NCI-H510A (cell line): ENCODE data around the gene HSPB9.
"Not testable (repeated sequence)": the region's sequence is repeated elsewhere in the genome, so short reads cannot be mapped to it uniquely, and the experiment has no call there.

Experiments used
- DNase-seq: peaks from one replicate; lab custom pipeline; 2025; lab: John Stamatoyannopoulos, UW

HSPB9 gene

DNA sequence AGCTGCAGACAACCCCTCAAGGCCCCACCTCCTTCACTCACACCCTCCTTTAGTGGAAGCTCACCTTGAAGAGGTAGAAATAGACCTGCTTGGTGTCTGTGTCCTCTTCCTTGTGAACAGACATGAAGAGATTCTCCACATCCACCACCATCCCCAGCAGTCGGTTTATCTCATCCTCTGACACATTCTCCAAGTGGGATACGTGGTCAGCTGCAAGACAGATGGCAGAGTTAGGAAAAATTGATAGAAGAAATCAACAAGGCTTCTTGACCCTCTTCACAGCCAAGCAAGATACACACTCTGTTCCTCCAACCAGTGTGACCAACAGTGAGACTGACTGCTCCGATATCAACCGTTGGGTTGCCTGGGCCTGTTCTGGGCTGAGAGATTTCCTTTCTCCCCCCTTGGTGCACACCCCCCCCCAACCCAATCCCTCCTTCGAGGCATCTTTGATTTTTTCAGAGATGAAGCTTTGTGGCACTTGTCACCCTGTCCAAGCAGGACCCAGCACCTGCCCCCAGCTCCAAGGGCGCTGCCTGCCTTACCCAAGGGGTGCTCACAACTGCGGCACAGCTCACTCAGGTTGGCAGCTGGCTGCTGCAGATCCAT, 2.3 kb upstream of the HSPB9 start:
- no peak for DNase-seq

DNA sequence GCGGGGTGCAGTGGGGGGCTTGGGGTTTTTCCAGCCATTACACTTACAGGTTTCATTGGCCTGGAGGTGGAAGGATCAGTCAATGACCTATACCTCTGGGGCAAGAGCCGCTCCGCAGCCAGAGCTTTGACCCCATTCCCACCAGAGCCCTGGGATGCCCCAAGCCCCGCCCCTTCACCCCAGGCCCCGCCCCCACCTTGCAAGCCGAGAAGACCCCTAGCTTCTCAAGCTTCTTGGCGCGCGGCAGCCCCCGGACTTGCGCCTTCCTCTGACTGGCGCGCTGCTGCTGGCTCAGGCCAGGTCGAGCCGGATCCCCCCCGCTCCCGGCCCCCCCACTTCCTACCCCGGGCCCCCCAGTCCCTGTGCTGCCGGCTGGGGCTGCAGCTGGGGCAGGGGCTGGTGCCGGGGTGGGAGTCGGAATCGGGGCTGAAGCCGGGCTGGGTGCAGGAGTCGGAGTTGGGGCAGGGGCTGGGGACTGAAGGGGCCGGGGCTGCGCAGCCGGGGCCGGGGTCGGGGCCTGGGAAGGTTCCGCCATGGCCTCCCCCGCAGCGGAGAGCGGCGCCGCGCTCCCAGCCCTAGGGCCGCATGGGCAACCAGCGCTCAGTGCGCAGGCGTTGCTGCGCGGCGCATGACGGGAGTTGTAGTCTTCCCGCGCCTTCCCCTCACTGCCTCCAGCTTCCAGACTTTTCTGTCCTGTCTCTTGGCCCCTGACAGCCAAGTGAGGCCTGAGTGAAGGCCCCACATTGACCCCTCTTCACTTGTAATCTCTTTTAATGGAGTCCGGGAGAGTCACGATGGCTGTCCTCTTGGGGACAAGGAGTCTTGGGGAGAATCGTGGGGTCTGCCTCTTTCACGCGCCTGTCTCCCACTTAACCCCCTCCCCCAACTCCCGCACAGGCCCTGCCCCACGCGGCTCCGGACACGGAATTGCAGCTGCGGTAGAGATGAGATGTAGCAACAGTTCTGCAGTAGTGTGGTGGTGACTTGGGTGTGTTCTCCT, 1.5 kb upstream of the HSPB9 start, which contains the start of gene KAT2A:
KAT2A (minus strand) TSS at position 598 of the 1,000 bp plus-strand sequence; CDS start at position 535, 63 bp downstream.
- peak; percentile 85 for DNase-seq

DNA sequence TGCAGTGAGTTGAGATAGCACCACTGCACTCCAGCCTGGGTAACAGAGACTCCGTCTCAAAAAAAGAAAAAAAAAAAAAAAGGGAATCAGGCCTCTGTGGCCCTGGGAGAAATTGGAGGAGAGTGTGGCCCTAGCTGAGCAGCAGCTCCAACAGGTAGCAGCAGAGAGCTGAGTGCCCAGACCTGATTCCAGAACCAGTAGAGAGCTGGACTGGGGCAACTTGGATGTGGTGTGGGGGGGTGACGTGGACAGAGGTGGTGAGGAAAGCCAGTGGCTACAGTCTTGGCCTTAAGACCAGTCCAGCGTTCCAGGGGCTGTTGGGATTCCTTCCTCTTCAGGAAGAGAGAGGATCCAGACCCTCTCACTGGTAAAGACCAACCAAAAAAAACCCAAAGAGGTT, 1.7 kb downstream of the HSPB9 start:
- no peak for DNase-seq

DNA sequence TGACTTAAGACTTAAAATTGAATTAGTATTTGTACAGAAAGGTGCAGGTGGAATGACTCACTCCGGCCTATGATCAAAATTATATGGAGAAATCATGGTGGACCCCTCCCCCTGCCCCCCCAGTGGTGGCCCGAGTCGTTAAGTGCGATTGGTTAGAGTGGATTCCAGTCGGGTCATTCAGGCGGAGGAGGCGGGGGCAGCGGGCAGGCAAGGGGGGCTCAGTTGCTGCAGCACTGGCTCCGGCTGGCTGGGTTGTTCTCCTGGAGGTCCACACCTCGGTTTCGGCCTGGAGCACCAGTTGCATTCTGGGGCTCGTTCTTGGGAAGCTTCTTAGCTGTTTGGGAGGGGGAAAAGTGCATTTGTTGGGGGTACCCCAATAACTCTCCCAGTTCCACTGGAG, 3.0 kb downstream of the HSPB9 start:
- DNase-seq: no peak

DNA sequence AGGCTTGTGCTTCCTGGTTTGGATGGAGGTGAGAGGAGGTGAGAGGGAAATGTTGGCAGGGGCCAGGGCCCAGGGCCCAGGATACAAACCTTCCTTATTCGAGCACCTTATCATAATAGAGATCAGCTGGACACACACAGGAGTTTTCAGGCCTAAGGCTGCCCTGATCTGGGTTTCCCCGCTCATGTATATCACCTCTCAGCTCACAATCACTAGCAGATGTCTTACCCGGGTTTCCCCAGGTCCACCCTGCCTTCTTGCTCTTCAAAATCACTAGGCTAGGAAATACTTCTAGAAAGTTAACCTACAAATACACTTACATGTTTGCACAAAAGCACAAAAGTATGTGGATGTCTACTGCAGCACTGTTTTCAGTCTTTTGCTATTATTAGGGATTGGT, 4.2 kb downstream of the HSPB9 start:
- DNase-seq: no peak

DNA sequence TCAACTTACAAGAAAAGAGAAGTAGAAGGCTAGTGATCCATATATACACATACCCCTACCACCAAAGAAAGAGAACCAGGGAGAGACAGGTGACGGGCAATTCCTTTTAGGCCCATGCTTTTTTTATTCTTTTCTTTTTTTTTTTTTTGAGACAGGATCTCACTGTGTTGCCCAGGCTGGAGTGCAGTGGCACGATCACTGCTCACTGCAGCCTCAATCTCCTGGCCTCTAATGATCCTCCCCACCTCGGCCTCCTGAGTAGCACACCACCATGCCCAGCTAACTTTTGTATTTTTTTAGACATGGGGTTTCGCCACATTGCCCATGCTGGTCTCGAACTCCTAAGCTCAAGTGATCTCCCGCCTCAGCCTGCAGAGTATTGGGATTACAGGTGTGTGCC, 4.8 kb downstream of the HSPB9 start:
- no peak for DNase-seq

DNA sequence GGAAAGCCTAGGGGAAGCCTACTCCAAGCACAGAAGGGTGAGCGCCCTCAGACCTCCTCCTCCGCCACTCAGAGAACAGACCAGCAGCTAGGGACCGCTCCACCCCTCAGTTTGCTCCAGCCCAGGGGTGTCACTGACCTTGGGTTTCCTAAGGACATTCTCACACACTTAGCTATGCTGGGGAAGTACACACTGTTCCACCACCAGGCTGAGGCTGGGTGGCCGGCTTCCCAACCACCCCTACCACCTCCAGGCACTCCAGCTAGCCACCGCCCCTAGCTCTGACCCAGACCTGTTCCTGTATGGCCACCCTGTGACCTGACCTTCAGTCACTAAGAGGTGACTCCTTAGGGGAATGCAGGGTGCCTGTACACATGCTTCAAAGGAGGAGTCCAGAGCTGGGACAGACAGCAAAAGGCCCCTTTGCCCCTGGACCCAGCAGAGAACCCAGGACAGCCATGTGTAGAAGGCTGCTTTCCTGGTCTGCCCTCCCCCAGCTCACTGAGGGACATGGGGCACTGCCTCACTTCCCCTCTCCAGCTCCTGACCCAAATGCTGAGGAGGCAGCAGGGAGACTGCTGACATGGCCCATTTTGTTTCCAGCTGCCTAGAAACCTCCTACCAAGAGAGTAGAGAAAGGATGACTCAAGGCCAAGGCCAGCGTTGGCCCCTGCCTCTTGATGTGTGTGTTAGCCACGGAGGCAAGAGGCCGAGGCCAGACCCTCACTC, 6.7 kb downstream of the HSPB9 start:
- no peak for DNase-seq

DNA sequence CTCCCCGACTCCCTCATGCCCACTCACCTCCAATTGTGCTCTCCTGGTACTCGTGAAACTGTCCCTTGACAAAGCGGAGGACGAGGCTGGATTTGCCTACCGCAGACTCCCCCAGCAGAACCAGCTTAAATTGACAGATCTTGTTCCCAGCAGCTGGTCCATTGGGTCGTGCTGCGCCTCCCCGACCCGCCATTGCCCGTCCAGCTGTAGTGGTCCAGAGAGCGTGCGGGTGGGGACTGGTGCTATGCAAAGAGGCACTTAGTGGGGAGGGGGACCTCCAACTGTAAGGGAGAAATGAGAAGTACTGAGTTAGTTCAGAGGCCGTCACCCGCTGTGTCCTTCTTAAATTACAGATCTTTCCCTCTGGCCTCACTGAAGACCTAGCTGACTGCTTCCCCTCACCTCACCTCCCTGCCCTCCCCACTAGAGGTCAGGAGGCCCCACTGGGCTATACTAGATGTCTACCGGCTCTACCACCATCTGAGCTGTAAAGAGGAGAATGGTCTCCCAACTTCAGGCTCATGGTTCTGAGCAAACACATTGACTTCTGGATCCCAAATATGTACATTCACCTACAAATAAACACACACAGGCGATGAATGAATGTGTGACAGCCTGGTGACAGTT, 7.8 kb downstream of the HSPB9 start:
- DNase-seq: no peak

DNA sequence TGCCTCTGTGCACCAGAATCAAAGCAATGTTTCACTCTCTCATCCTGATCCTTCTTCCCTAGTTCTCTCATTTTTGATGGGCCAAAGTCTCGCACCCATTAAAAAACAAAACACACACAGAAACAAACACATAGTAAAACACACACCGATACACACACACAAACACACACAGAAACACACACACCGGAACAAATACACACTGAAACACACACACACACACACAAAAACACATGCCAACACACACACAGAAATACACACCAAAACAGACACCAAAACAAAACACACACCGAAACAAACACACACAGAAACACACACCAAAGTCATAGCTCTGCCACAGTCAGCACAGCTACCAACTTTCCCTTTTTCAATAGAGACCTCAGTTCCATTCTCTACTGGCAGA, 8.6 kb downstream of the HSPB9 start:
- DNase-seq: no peak

DNA sequence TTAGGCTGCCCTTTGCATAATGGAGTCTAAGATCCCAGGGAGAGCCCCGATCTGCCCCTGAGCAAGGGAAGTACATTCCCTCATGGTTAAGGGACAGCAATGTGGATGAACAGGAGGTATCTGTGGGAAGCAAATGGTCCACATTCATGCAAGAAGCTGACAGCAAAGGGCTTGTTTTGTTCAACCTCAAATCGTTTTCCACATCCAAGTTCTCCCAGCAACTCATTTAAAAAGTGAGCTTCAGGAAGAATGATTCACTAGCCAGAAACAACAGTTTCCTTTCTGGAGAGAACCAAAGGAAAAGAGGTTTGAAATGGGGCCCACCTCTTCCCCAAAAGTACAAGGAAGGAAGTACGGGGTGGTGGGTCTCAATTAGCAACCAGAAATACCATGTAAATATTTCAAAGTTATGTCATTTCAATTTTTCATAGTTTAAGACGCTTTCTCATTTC, 9.4 kb downstream of the HSPB9 start:
- DNase-seq: no peak

DNA sequence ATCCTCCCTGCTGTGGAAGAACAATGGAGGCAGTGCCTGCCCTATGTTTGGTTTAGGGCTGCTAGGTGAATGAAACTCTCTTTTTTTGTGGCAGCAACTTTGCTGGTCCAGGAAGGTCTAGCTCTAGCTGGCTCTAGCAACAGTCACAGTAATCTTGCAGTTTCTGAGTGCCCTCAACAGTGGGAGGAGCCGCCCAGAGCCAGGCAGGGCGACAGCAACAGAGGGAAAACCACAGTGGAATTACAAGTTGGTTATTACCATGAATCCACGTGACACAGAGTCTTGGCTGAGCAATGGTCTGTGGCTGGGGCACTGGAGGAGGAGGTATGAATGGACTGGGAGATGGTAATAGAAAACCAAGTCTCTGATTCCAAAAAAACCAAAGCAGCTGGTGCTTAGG, 10.3 kb downstream of the HSPB9 start:
- DNase-seq: peak; percentile 48

DNA sequence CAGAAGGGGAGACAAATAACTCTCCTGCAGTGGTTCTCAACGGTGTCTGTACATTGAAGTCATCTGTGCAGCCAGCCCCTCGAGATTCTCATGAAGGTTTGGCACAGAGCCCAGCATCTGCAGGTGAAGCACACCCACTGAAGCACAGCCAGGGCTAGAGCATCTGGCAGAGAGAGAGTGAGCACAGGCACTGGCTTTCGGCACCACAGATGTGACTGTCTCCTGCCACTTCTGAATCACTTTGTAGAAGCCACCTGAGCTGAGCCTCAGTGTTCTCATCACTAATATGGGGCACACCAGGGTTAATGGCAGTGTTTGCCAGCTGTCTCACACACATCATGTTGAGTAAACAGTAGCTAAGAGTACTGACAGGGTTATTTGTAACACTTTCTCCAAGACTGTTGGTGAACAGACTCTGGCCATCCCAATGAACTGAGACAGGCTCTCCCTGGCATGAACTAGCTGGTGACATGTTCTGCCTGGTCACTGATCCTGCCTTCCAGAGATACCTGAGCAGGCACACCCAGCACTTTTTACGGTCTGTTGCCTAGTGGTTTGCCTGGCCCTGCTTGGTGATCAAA, 10.9 kb downstream of the HSPB9 start:
- DNase-seq: peak; percentile 84

DNA sequence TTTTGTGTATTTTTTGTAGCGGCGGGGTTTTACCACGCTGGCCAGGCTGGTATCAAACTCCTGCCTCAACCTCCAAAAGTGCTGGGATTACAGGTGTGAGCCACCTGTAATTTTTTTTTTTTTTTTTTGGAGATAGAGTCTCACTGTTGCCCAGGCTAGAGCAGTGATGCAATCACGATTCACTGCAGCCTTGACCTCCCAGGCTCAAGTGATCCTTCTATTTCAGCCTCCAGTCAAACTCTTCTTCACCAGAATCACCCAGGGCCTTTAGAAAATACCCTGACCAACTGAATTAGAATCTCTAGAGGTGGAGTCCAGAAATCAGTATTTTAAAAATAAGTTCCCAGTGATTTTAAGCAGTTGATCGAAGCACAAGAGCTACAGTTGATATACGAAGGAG, 12.5 kb downstream of the HSPB9 start:
- DNase-seq: no peak

DNA sequence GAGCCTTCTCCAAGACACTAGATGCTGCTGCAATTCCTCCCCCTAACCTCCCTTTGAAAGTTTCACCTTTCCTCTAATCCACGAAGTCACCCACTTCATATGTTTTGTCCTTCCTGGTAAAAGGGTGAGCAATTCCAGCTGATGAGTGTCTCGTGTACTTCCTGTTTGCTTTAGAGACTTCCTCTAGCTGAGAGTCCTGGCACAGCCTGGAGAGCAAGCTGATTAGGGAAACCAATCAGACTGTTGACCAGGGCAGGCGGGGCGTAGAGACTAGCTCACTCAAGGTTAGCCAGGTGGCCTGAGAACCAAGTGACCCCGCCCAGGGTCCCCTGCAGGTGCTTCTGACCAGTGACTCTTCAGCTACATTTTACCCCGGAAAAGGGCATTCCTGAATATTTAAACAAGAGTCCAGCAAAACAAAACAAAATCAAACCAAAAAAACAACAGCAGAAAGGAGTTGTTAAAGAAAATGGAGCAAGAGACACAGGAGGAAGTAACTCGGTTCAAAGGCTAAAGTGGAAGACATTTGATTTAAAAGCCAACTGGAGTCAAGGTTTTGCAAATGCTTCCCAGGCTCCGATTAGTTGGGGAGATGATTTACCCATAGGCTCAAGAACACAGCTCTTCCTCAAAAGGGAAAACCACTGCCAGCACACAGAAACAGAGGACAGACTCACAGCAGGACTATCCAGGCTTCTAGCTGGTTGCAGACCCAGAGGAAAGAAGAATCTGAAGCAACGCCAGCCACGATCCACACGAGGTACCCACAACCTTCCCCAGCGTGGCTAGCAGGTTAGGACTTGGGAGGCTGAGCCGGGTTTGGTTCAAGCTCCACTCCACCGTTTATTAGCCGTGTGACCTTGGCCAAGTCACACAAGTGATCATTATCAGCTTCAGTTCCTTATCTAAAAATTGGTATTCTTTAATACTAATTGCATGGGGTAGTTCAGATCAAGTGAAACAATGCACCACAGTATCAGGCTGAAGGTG, 13.4 kb downstream of the HSPB9 start:
- DNase-seq: peak; percentile 70

DNA sequence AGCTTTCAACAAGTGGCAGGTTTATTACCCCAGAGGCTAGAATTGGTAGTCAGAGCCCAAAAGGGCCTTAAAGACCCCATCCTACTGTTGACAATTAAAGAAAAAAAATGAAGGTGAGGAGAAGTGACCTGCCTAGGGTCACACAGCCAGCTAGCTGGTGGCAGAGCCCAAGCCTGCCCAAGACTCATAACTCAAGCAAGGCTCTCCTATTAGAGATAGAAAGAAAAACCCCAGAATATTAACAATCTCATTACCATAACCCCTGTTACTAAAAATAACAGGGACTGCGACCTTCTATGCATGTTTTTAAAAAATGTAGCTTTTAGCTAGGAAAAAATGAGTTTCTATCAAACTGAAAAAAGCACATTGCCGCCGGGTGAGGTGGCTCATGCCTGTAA, 14.0 kb downstream of the HSPB9 start:
- no peak for DNase-seq

DNA sequence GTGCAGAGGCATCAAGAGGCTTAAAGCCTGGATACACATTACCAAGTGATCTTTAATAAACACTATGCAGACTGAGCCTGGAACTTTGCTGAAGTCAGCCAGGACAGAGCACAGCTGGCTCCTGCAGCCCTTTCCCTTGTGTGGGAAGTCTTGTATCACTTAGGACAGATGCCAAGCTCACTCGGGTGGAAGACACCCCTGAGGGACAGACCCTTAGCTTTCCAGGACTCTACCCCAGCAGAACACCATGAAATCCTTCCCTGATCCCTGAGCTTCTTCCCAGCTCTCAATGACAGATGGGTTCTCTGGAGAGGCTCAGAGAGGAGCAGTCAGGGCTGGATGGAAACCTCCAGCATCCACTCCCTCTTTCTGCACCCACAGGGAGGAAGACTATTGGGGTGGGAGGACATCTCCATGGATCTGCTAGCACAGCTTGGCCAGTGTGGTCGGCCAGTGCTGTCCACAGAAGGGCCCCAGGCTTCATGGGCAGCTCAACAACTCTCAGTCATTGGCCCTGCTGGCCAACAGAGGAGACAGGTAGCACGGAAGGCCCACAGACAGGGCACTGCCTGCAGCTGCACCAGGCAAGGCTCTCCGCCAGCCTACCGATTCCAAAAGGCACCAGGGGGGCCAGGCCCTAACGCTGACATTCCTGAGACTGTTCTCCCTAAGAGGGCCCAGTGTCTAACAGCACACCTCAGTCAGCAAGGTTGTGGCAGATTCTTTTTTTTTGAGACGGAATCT, 16.3 kb downstream of the HSPB9 start:
- DNase-seq: no peak

DNA sequence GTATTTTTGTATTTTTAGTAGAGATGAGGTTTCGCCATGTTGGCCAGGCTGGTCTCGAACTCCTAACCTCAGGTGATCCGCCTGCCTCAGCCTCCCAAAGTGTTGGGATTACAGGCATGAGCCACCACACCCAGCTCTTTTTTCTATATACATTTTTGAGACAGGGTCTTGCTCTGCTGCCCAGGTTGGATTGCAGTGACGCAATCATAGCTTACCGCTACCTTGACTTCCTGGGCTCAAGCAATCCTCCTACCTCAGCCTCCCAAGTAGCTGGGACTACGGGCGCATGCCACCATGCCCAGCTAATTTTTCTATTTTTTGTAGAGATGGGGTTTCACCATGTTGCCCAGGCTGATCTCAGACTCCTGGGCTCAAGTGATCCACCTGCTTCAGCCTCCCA, 18.1 kb downstream of the HSPB9 start:
- DNase-seq: not testable (repeated sequence)

DNA sequence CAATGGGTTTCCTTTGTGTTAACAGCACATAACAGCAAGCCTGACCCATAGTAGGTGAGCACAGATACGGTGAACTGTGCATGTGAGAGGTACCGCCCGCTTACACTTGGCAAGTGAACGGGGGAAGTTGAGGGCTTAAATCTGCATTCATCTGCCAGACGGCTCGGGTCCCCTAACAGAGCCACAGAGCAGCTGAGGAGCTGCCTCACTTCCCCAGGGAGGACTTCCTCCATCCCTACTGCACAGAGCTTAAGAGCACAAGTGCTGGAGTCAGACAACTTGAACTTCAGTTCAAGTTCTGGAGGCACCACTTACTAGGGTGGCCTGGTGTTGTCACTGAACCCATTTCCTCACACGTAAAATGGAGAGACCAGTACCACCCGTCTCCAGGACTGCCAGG, 18.8 kb downstream of the HSPB9 start:
- DNase-seq: no peak

DNA sequence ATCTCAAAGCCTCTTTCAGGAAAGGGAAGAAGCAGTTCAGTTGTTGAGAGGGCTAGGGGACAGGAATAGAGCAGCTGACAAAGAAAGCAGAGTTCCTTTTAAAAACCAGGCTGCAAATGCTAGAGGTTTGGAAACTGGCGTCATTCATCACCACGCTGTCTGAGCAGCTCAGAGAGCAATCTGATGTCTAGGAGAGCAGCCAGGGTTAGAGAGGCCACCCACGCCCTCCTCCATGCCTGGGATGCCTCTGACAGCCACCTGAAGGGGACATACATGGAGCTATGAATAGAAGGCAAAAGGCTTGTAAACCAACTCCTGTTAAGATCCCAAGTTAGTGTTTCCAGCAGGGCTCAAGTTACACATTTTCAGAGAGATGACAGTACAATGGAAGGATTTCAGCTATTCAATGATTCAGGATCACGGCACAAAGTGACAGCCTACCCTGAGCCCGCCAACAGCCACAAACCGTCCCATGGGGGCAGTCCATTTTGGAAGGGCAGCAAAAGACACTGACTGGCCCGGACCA, 19.8 kb downstream of the HSPB9 start:
- no peak for DNase-seq
